ENCODE results near the gene KRT9. TPM values are rescaled to one million over a fixed set of nuclear protein-coding genes. Genes with fewer than 3 reads are reported as not detected.

The KRT9 gene
- total RNA-seq, 4 donors from 2014 or later = not detected

GRCh38 chr17:41588126-41588810 lies 16.4 kb upstream of the KRT9 start:
- no peak for TF ChIP-seq CTCF (IDR thresholded peaks at IDR 0.05; ENCODE audit: low read depth)

DNA sequence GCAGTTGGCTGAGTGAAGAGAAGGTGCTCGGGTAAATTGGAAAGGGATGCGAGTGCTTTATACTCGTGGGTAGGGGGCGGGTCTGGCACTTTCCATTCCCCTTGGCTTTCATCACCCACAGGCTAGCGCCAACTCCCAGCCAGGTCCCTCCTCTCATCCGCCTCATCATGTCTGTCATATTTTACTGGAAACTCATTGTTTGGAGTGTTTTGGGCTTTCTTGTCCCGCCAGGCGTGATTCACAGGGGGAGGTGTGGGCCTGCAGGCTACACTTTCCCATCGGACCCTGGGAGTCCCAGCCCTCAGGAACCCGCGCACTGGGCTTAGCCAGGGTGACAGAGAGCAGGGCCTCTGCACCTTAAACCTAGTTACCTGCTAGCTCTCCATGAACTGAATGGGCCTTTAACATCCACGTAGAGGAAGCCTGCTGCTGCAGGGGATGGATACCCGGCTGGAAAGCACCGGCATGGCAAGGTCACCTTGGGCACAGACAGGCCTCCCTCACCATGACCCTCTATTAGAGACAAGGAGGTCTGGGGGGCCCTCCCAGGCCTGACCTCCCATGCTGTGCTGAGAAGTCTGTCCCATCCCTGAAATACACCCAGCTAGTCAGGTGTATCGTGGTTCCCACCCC lies 15.1 kb upstream of the KRT9 start, which contains the start of gene KRT14:
Gene KRT14 (minus strand): TSS at position 33 of the 633 bp plus-strand sequence. CDS start 61 bp downstream, outside the sequence.
- TF ChIP-seq CTCF (IDR thresholded peaks at IDR 0.05; ENCODE audit: low read depth) = no peak

- no peak for TF ChIP-seq CTCF (IDR thresholded peaks at IDR 0.05; ENCODE audit: low read depth)
Measured at GRCh38 chr17:41585301-41586056, 13.6 kb upstream of the KRT9 start.

DNA sequence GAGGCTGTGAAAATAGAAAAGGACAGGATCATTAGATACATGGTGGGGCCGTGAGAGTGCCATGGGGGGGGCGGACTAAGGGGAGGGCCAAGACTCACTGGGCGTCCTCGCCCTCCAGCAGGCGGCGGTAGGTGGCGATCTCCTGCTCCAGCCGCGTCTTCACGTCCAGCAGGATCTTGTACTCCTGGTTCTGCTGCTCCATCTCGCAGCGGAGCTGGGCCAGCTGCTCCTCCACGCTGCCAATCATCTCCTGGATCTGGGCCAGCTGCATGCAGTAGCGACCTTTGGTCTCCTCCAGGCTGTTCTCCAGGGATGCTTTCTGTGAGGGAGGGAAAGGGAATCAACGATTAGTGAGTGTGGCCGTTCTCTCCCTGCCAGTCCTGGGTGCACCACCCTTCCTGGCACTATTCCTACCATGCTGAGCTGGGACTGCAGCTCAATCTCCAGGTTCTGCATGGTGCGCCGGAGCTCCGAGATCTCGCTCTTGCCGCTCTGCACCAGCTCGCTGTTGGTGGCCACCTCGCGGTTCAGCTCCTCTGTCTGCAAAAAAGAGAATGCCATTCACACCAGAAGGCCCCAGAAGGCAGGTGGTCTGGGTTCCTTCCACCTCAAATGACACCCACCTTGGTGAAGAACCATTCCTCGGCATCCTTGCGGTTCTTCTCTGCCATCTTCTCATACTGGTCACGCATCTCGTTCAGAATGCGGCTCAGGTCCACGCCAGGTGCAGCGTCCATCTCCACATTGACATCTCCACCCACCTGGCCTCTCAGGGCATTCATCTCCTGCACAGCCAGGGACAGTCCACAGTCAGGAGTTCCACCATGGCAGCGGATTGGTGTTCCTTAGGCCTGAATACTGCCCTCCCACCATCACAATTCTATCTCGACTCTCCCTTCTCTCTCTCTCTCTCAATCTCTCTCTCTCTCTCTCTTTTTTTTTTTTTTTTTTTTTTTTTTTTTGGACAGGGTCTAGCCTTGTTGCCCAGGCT lies 11.6 kb upstream of the KRT9 start:
- no peak for TF ChIP-seq CTCF (IDR thresholded peaks at IDR 0.05; ENCODE audit: low read depth)

GRCh38 chr17:41581366-41582060 lies 9.7 kb upstream of the KRT9 start:
- TF ChIP-seq CTCF (IDR thresholded peaks at IDR 0.05; ENCODE audit: low read depth) = no peak

GRCh38 chr17:41580687-41581365 lies 9.0 kb upstream of the KRT9 start:
- TF ChIP-seq CTCF (IDR thresholded peaks at IDR 0.05; ENCODE audit: low read depth) = no peak

All from subcutaneous adipose tissue (tissue), 4 donors.